ENCODE measurements around the gene TYRO3.

The TYRO3 gene

GRCh38 chr15:41558400-41559238 is at the start of gene TYRO3:
Gene TYRO3, plus strand, starts transcription at chr15:41559212. Its CDS starts 46 bp downstream, at chr15:41559258.
- peaks cover 23% of the 10 kb centered on the region for H3K27me3 Mint-ChIP-seq
- peaks cover 2% of the 10 kb centered on the region for H3K36me3 Mint-ChIP-seq
- peak within 1 kb of the TSS; percentile 48 for H3K27ac Mint-ChIP-seq
- ATAC-seq (ENCODE audit: low read depth) (peak; percentile 56), DNase-seq (ENCODE audit: low spot score in 2 of 2) (peak; percentile 45 to 57)
- H3K4me3 Mint-ChIP-seq: peak within 1 kb of the TSS; percentile 95
- H3K4me1 Mint-ChIP-seq: peaks cover 23% of the 10 kb centered on the region
- H3K9me3 Mint-ChIP-seq: no peaks in the 10 kb centered on the region

GRCh38 chr15:41510728-41511127 is 48.3 kb upstream of the TYRO3 start:
- H3K27ac Mint-ChIP-seq: no peak overlapping the region
- H3K4me3 Mint-ChIP-seq: no peak overlapping the region
- peaks cover 5% of the 10 kb centered on the region for H3K27me3 Mint-ChIP-seq
- DNase-seq (ENCODE audit: low spot score in 2 of 2): no peak
- ATAC-seq (ENCODE audit: low read depth): no peak
- no peaks in the 10 kb centered on the region for H3K36me3 Mint-ChIP-seq
- H3K4me1 Mint-ChIP-seq: peaks cover 17% of the 10 kb centered on the region
- H3K9me3 Mint-ChIP-seq: no peaks in the 10 kb centered on the region

DNA sequence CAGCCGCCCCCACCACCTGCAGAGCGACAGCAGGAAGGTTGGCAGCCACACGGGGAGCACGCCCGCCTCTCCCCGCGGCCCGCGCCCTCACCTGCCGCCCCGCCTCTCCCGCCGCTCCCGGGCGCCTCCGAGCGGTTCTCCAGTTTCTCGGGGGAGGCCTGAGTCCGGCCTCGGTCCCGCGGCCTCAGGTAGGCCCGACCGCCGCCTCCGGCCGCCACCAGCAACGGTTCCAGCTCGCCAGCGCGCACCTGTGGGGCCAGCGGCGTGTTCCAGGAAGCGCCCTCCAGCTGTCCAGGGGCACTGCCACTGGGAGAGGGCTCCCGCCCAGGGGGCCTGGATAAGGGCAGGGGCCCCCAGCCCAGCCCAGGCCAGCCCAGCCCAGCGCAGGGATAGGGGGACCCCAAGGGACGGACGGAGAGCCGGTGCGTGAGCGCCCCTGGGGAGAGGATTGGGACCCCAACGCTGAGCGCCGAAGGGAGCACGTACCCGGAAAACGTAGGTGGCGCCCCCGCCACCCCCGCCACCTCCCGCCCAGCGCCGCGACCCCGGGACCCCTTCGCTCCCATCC is 47.6 kb upstream of the TYRO3 start:
- H3K4me3 Mint-ChIP-seq: no peak overlapping the region
- peaks cover 5% of the 10 kb centered on the region for H3K27me3 Mint-ChIP-seq
- H3K27ac Mint-ChIP-seq: no peak overlapping the region
- H3K36me3 Mint-ChIP-seq: no peaks in the 10 kb centered on the region
- DNase-seq (ENCODE audit: low spot score in 2 of 2): no peak
- no peaks in the 10 kb centered on the region for H3K9me3 Mint-ChIP-seq
- H3K4me1 Mint-ChIP-seq: peaks cover 17% of the 10 kb centered on the region
- no peak for ATAC-seq (ENCODE audit: low read depth)

- peaks cover 5% of the 10 kb centered on the region for H3K27me3 Mint-ChIP-seq
- DNase-seq (ENCODE audit: low spot score in 2 of 2) (no peak), ATAC-seq (ENCODE audit: low read depth) (peak; percentile 14)
- peaks cover 17% of the 10 kb centered on the region for H3K4me1 Mint-ChIP-seq
- no peaks in the 10 kb centered on the region for H3K36me3 Mint-ChIP-seq
- no peak overlapping the region for H3K27ac Mint-ChIP-seq
- H3K4me3 Mint-ChIP-seq: peak overlapping the region; percentile 90
- H3K9me3 Mint-ChIP-seq: no peaks in the 10 kb centered on the region
These were observed 47.1 kb upstream of the TYRO3 start for GRCh38 chr15:41511899-41512369.

DNA sequence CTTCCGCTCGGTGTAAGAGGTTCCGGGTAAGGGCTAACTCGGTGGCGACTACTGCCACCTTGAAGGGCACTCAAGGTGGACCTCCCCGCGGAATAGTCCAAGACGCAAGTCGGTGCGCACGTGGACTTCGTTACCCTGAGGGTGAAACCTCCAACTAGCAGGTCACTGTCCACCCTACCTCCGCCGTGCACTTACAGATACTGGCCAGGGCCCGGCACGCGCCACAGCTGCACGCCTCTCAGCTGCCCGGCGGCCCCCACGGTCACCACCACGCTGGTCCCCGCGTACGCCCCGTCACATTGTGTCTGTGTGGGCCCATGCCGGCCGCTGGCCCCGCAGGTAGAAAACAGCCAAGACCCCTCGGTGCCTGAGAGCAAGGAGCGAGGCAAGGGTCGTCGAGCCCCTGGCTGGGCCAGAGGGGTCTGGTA is 46.5 kb upstream of the TYRO3 start:
- ATAC-seq (ENCODE audit: low read depth): no peak
- Mint-ChIP-seq H3K9me3 (no peaks in the 10 kb centered on the region), H3K36me3 (peaks cover 2% of the 10 kb centered on the region), H3K4me3 (peak overlapping the region; percentile 90), H3K27ac (no peak overlapping the region), H3K4me1 (peaks cover 17% of the 10 kb centered on the region), H3K27me3 (peaks cover 5% of the 10 kb centered on the region)
- no peak for DNase-seq (ENCODE audit: low spot score in 2 of 2)

DNA sequence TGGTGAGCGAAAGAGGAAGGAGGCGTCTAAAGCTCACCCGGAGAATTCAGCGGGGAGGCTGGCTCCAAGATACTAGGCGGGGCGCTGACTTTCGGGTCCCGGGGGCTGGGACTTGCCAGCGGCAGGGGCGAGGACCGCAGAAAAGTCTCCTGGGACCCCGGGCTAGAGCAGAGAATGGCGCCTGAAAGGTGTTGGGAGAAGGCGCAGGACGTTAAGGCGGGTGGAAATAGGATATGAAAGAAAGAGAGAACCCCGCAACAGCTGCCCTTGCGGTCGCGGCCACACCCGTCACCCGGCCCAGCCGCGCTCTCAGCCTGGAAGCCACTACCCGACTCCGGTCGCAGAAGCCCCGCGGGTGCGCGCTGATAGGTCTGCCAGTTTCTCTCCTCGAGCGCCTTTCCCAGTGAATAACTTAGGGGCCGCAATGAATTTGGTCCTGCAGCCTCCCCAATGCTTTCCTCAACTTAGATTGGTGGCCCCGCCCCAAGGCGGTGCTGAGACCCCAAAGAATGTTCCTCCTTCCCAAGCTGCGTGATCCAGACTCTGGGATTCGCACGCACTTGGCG is 46.0 kb upstream of the TYRO3 start:
- H3K4me3 Mint-ChIP-seq: peak overlapping the region; percentile 90
- no peak overlapping the region for H3K27ac Mint-ChIP-seq
- DNase-seq (ENCODE audit: low spot score in 2 of 2) (peak; percentile 42 to 60), ATAC-seq (ENCODE audit: low read depth) (peak; percentile 68)
- no peaks in the 10 kb centered on the region for H3K9me3 Mint-ChIP-seq
- peaks cover 2% of the 10 kb centered on the region for H3K36me3 Mint-ChIP-seq
- H3K27me3 Mint-ChIP-seq: peaks cover 5% of the 10 kb centered on the region
- peaks cover 18% of the 10 kb centered on the region for H3K4me1 Mint-ChIP-seq

DNA sequence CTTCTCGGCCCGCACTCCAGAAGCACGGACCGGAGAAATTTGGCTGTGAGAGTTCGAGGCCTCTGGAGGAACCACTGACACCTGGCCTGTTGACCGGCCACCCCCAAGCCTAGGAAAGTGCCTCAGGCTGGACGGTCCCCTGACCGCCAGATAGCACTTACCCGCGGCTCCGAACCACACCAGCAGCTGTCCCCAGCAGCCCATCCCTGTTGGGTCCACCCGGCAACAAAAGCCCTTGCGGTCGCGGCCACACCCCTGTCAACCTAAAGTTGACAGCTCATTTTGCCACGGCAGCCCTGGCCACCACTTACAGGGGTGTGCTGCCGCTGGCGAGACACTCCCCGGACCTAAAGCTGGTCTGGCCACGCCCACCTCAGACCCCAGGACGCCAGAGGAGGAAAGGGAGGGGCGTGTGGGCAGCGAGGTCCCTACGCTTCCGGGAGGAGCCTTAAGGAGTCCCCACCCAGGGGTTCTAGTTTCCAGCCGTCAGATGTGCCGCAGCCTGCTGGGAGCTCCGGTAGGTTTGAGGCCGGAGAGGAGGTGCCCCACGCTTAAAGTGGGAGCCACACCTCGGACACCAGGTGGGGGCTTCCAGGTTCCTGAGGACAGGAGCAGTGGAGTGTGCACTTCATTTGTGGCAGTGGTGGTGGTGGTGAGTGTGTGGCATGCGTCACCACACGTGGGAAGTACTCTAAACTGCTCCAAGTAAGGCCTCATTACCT is 45.3 kb upstream of the TYRO3 start, which contains the start of gene LTK:
LTK (minus strand) TSS at position 322 of the 722 bp plus-strand sequence; CDS start at position 204, 118 bp downstream.
- no peaks in the 10 kb centered on the region for H3K9me3 Mint-ChIP-seq
- H3K27ac Mint-ChIP-seq: no peak within 1 kb of the TSS
- peaks cover 2% of the 10 kb centered on the region for H3K36me3 Mint-ChIP-seq
- DNase-seq (ENCODE audit: low spot score in 2 of 2): no peak
- peak within 1 kb of the TSS; percentile 90 for H3K4me3 Mint-ChIP-seq
- peaks cover 20% of the 10 kb centered on the region for H3K4me1 Mint-ChIP-seq
- H3K27me3 Mint-ChIP-seq: peaks cover 5% of the 10 kb centered on the region
- ATAC-seq (ENCODE audit: low read depth): peak; percentile 20

- no peak overlapping the region for H3K27ac Mint-ChIP-seq
- peaks cover 8% of the 10 kb centered on the region for H3K36me3 Mint-ChIP-seq
- no peaks in the 10 kb centered on the region for H3K9me3 Mint-ChIP-seq
- H3K4me1 Mint-ChIP-seq: peaks cover 14% of the 10 kb centered on the region
- H3K4me3 Mint-ChIP-seq: no peak overlapping the region
- DNase-seq (ENCODE audit: low spot score in 2 of 2) (no peak), ATAC-seq (ENCODE audit: low read depth) (no peak)
- H3K27me3 Mint-ChIP-seq: peaks cover 3% of the 10 kb centered on the region
These were observed 41.0 kb upstream of the TYRO3 start for GRCh38 chr15:41517895-41518449.

DNA sequence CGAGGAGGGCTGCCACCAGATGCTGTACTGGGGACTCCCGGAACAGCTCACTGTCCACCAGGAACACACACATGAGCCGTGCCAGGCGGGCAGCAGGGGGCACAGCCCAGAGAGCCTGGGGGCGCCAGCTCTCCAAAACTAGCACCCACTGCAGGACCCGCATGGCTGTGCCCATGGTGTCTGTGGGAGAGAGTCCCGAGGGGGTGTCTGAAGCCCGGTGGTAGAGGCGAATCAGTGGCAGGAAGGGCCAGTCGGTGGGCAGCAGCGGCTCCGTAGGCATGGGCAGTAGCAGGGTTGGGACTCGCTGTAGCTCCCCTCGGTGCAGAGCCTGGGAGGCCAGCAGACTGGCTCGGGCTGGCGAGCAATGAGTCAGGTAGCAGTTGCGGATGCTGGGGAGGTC is 38.4 kb upstream of the TYRO3 start:
- ATAC-seq (ENCODE audit: low read depth): no peak
- H3K4me1 Mint-ChIP-seq: peaks cover 3% of the 10 kb centered on the region
- H3K36me3 Mint-ChIP-seq: peaks cover 12% of the 10 kb centered on the region
- no peaks in the 10 kb centered on the region for H3K27me3 Mint-ChIP-seq
- H3K9me3 Mint-ChIP-seq: no peaks in the 10 kb centered on the region
- no peak overlapping the region for H3K27ac Mint-ChIP-seq
- no peak overlapping the region for H3K4me3 Mint-ChIP-seq
- DNase-seq (ENCODE audit: low spot score in 2 of 2): no peak

- Mint-ChIP-seq H3K9me3 (no peaks in the 10 kb centered on the region), H3K4me1 (peaks cover 3% of the 10 kb centered on the region), H3K27me3 (no peaks in the 10 kb centered on the region), H3K36me3 (peaks cover 18% of the 10 kb centered on the region), H3K4me3 (no peak overlapping the region), H3K27ac (no peak overlapping the region)
- ATAC-seq (ENCODE audit: low read depth): no peak
- DNase-seq (ENCODE audit: low spot score in 2 of 2): no peak
These were observed 37.4 kb upstream of the TYRO3 start for GRCh38 chr15:41521614-41522013.

DNA sequence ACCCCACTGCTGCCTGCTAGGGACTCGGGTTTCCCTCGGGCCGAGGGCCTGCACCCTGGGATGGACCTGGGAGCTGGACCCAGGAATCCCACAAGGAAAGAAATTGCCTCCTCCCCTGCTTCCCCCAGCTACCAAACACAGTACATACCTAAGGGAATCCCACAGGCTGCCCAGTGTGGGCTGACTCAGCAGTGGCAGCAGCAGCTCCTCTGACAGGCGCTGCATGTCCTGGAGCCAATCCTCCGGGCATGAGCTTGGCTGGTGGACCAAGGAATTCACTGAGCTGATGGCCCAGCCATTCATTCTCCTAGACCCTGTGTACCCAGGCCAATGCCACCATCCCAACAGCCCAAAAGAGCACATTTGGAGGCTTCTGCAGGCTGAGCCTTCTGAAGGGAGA is 35.9 kb upstream of the TYRO3 start:
- Mint-ChIP-seq H3K27ac (no peak overlapping the region), H3K4me3 (no peak overlapping the region), H3K36me3 (peaks cover 21% of the 10 kb centered on the region), H3K9me3 (no peaks in the 10 kb centered on the region), H3K4me1 (peaks cover under 1% of the 10 kb centered on the region), H3K27me3 (no peaks in the 10 kb centered on the region)
- DNase-seq (ENCODE audit: low spot score in 2 of 2) (no peak), ATAC-seq (ENCODE audit: low read depth) (no peak)

GRCh38 chr15:41530363-41530956 is 28.6 kb upstream of the TYRO3 start:
- H3K4me3 Mint-ChIP-seq: peak overlapping the region; percentile 13
- no peaks in the 10 kb centered on the region for H3K9me3 Mint-ChIP-seq
- H3K27me3 Mint-ChIP-seq: no peaks in the 10 kb centered on the region
- peaks cover 29% of the 10 kb centered on the region for H3K36me3 Mint-ChIP-seq
- H3K4me1 Mint-ChIP-seq: peaks cover 13% of the 10 kb centered on the region
- DNase-seq (ENCODE audit: low spot score in 2 of 2): no peak
- H3K27ac Mint-ChIP-seq: peak overlapping the region; percentile 77
- peak; percentile 32 for ATAC-seq (ENCODE audit: low read depth)

- H3K4me1 Mint-ChIP-seq: peaks cover 13% of the 10 kb centered on the region
- peaks cover 21% of the 10 kb centered on the region for H3K36me3 Mint-ChIP-seq
- ATAC-seq (ENCODE audit: low read depth) (no peak), DNase-seq (ENCODE audit: low spot score in 2 of 2) (no peak)
- no peak overlapping the region for H3K27ac Mint-ChIP-seq
- no peaks in the 10 kb centered on the region for H3K9me3 Mint-ChIP-seq
- no peak overlapping the region for H3K4me3 Mint-ChIP-seq
- no peaks in the 10 kb centered on the region for H3K27me3 Mint-ChIP-seq
These were observed 23.5 kb upstream of the TYRO3 start for GRCh38 chr15:41535544-41535943.

Data from memory B cell (primary cell).